ENCODE measurements around the gene LTBR. TPM values are rescaled to one million over a fixed set of nuclear protein-coding genes. Genes with fewer than 3 reads are reported as not detected.
A peak's percentile ranks its signal among the peaks of the same experiment; 100 is the strongest.

Gene LTBR
- total and polyA plus RNA-seq, 10 of the 15 experiments (the other 5 are each of a cell fraction or from before 2014, with no cell fraction given) = 0.24 to 0.44 TPM; not detected in 8

DNA sequence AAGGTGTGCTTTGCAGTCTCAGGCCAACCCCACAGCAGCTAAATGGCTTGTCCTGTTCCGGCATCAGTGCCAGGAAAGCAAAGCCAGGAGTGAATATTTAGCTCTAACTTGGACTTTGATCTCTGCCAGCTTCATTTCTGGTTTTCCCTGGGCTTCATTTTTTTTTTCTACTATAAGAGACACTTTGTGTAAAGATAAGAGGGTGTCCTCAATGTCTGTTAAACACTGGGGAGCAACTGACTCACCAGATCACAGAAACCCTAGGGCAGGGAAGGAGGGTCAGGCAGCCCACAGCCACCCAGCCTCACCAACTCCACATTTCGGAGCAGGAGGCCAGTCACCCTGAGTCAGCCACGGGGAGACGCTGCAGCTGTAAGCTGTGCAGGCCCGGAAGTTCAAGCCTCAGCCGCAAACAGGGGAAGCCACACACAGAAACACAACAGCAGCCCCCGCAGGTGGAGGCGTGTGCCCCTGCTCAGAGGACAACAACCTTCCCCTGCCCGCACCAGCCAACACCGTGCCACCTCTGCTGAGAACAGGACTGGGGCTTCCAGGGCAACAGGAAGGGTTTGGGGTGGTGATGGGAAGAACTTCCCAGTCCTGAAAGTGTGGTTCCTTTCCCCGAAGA, 48.4 kb upstream of the LTBR start (continued):
- TF ChIP-seq NRF1 (conservative IDR thresholded peaks at IDR 0.05; ENCODE audit: low read depth, low read length) (no peak), BCL11A (IDR thresholded peaks at IDR 0.05; ENCODE audit: low read depth, low read length) (no peak), BMI1 (IDR thresholded peaks at IDR 0.05; ENCODE audit: borderline replicate concordance) (no peak), TARDBP (IDR thresholded peaks at IDR 0.05; ENCODE audit: borderline replicate concordance) (0 out of 2 replicates have a peak, but pooled peaks have one; percentile 5), POLR2AphosphoS2 (IDR thresholded peaks at IDR 0.05; ENCODE audit: low read depth, low read length) (0 out of 2 replicates have a peak, but pooled peaks have one; percentile 22), MEF2A (IDR thresholded peaks at IDR 0.05; ENCODE audit: insufficient read depth, low read depth, low read length) (0 out of 2 replicates have a peak, but pooled peaks have one; percentile 25), FOXM1 (IDR thresholded peaks at IDR 0.05; ENCODE audit: low read depth, low read length) (no peak), CREB1 (IDR thresholded peaks at IDR 0.05; ENCODE audit: low read depth) (peak; percentile 10; the same call in 1 of the 2 replicates), GABPA (IDR thresholded peaks at IDR 0.05; ENCODE audit: low read depth) (0 out of 2 replicates have a peak, but pooled peaks have one; percentile 55), IRF4 (IDR thresholded peaks at IDR 0.05; ENCODE audit: low read depth, low read length) (no peak), SUPT20H (IDR thresholded peaks at IDR 0.05; ENCODE audit: borderline replicate concordance, control insufficient read depth, low read depth, low read length) (no peak), ASH2L (IDR thresholded peaks at IDR 0.05; ENCODE audit: borderline replicate concordance, low read depth) (no peak), NFIC (IDR thresholded peaks at IDR 0.05; ENCODE audit: low read depth, low read length) (no peak; the same call in 1 of the 2 replicates), BRCA1 (IDR thresholded peaks at IDR 0.05; ENCODE audit: low read depth, low read length) (no peak), NBN (IDR thresholded peaks at IDR 0.05) (peak; percentile 68; the same call in 1 of the 2 replicates)
- TF ChIP-seq, protein P1, sequence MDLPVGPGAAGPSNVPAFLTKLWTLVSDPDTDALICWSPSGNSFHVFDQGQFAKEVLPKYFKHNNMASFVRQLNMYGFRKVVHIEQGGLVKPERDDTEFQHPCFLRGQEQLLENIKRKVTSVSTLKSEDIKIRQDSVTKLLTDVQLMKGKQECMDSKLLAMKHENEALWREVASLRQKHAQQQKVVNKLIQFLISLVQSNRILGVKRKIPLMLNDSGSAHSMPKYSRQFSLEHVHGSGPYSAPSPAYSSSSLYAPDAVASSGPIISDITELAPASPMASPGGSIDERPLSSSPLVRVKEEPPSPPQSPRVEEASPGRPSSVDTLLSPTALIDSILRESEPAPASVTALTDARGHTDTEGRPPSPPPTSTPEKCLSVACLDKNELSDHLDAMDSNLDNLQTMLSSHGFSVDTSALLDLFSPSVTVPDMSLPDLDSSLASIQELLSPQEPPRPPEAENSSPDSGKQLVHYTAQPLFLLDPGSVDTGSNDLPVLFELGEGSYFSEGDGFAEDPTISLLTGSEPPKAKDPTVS (IDR thresholded peaks at IDR 0.05; ENCODE audit: low read depth, low read length) = no peak
- TF ChIP-seq, protein P2, sequence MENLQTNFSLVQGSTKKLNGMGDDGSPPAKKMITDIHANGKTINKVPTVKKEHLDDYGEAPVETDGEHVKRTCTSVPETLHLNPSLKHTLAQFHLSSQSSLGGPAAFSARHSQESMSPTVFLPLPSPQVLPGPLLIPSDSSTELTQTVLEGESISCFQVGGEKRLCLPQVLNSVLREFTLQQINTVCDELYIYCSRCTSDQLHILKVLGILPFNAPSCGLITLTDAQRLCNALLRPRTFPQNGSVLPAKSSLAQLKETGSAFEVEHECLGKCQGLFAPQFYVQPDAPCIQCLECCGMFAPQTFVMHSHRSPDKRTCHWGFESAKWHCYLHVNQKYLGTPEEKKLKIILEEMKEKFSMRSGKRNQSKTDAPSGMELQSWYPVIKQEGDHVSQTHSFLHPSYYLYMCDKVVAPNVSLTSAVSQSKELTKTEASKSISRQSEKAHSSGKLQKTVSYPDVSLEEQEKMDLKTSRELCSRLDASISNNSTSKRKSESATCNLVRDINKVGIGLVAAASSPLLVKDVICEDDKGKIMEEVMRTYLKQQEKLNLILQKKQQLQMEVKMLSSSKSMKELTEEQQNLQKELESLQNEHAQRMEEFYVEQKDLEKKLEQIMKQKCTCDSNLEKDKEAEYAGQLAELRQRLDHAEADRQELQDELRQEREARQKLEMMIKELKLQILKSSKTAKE (IDR thresholded peaks at IDR 0.05; ENCODE audit: low read depth, poor library complexity, severe bottlenecking) = peak; percentile 33
- TF ChIP-seq, protein P3, sequence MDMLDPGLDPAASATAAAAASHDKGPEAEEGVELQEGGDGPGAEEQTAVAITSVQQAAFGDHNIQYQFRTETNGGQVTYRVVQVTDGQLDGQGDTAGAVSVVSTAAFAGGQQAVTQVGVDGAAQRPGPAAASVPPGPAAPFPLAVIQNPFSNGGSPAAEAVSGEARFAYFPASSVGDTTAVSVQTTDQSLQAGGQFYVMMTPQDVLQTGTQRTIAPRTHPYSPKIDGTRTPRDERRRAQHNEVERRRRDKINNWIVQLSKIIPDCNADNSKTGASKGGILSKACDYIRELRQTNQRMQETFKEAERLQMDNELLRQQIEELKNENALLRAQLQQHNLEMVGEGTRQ (IDR thresholded peaks at IDR 0.05; ENCODE audit: borderline replicate concordance, low read depth, low read length) = no peak
- TF ChIP-seq, protein P4, sequence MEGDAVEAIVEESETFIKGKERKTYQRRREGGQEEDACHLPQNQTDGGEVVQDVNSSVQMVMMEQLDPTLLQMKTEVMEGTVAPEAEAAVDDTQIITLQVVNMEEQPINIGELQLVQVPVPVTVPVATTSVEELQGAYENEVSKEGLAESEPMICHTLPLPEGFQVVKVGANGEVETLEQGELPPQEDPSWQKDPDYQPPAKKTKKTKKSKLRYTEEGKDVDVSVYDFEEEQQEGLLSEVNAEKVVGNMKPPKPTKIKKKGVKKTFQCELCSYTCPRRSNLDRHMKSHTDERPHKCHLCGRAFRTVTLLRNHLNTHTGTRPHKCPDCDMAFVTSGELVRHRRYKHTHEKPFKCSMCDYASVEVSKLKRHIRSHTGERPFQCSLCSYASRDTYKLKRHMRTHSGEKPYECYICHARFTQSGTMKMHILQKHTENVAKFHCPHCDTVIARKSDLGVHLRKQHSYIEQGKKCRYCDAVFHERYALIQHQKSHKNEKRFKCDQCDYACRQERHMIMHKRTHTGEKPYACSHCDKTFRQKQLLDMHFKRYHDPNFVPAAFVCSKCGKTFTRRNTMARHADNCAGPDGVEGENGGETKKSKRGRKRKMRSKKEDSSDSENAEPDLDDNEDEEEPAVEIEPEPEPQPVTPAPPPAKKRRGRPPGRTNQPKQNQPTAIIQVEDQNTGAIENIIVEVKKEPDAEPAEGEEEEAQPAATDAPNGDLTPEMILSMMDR (IDR thresholded peaks at IDR 0.05 in 2 of 3, conservative IDR thresholded peaks at IDR 0.05 in 1 of 3; ENCODE audit: control insufficient read depth in 2 of 3, extremely low read depth in 1 of 3, insufficient read depth in 1 of 3, low read depth in 3 of 3, low read length in 3 of 3) = peak; percentile 71 to 92 (median 76)
- TF ChIP-seq, protein P5, sequence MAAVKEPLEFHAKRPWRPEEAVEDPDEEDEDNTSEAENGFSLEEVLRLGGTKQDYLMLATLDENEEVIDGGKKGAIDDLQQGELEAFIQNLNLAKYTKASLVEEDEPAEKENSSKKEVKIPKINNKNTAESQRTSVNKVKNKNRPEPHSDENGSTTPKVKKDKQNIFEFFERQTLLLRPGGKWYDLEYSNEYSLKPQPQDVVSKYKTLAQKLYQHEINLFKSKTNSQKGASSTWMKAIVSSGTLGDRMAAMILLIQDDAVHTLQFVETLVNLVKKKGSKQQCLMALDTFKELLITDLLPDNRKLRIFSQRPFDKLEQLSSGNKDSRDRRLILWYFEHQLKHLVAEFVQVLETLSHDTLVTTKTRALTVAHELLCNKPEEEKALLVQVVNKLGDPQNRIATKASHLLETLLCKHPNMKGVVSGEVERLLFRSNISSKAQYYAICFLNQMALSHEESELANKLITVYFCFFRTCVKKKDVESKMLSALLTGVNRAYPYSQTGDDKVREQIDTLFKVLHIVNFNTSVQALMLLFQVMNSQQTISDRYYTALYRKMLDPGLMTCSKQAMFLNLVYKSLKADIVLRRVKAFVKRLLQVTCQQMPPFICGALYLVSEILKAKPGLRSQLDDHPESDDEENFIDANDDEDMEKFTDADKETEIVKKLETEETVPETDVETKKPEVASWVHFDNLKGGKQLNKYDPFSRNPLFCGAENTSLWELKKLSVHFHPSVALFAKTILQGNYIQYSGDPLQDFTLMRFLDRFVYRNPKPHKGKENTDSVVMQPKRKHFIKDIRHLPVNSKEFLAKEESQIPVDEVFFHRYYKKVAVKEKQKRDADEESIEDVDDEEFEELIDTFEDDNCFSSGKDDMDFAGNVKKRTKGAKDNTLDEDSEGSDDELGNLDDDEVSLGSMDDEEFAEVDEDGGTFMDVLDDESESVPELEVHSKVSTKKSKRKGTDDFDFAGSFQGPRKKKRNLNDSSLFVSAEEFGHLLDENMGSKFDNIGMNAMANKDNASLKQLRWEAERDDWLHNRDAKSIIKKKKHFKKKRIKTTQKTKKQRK (IDR thresholded peaks at IDR 0.05; ENCODE audit: low read depth, low read length) = no peak

All from GM12878 (cell line).